ENCODE data around the gene DOCK9. TPM values are rescaled to one million over a fixed set of nuclear protein-coding genes. Genes with fewer than 3 reads are reported as not detected.

Gene DOCK9
- total RNA-seq, 1 donor from 2014 or later, result 56.3 TPM

DNA sequence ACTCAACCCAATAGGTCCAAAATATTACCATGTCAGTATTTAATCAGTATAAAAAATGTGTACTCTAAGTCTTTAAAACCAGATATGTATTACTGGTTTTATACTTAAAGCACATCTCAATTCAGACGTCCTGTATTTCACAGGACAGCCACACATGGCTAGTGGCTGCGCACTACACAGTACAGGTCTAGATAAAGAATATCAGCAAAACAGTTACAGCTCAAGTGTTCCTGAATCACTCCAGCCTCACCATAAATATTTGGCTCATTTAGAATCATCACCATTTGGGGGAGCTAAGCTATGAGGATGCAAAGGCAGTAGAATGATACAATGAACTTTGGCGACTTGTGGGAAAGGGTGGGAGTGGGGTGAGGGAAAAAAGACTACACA is 89.0 kb downstream of the DOCK9 start:
- Histone ChIP-seq H3K9ac (ENCODE audit: low read length) (no peak overlapping the region), H2AFZ (ENCODE audit: low read depth, low read length) (no peak overlapping the region), H3K9me3 (ENCODE audit: insufficient read depth, low read depth, low read length) (no peaks in the 10 kb centered on the region), H4K20me1 (ENCODE audit: insufficient read depth, low read length) (no peaks in the 10 kb centered on the region), H3K36me3 (ENCODE audit: insufficient read depth, low read length) (no peaks in the 10 kb centered on the region), H3K79me2 (ENCODE audit: insufficient read depth, low read length) (no peaks in the 10 kb centered on the region), H3K4me2 (ENCODE audit: low read length) (no peak overlapping the region), H3K27me3 (ENCODE audit: insufficient read depth, low read length) (no peaks in the 10 kb centered on the region), H3K4me3 (ENCODE audit: insufficient read depth, low read depth, low read length) (no peak overlapping the region), H3K27ac (ENCODE audit: low read depth, low read length) (no peak overlapping the region), H3K4me1 (ENCODE audit: insufficient read depth, low read length) (peaks cover 16% of the 10 kb centered on the region)
- no peak overlapping the region for H3K27ac Mint-ChIP-seq (ENCODE audit: unreplicated experiment)
- no peaks in the 10 kb centered on the region for H3K9me3 Mint-ChIP-seq (ENCODE audit: unreplicated experiment)
- TF ChIP-seq EZH2 (IDR thresholded peaks at IDR 0.05; ENCODE audit: insufficient read depth, low read length) (no peak), CTCF (IDR thresholded peaks at IDR 0.05; ENCODE audit: insufficient read depth, low read depth, low read length) (no peak)
- FAIRE-seq (no peak), DNase-seq (ENCODE audit: low read depth) (no peak)
- H3K4me1 Mint-ChIP-seq (ENCODE audit: low read depth, unreplicated experiment), result peaks cover 16% of the 10 kb centered on the region
- no peak overlapping the region for H3K4me3 Mint-ChIP-seq (ENCODE audit: unreplicated experiment)
- peaks cover 16% of the 10 kb centered on the region for H3K36me3 Mint-ChIP-seq (ENCODE audit: low read depth, unreplicated experiment)
- H3K27me3 Mint-ChIP-seq (ENCODE audit: low read depth, unreplicated experiment), result no peaks in the 10 kb centered on the region

GRCh38 chr13:98888222-98888889 is 89.5 kb downstream of the DOCK9 start:
- TF ChIP-seq CTCF (IDR thresholded peaks at IDR 0.05; ENCODE audit: insufficient read depth, low read depth, low read length), result no peak
- TF ChIP-seq EZH2 (IDR thresholded peaks at IDR 0.05; ENCODE audit: insufficient read depth, low read length), result no peak
- Mint-ChIP-seq H3K27me3 (ENCODE audit: low read depth, unreplicated experiment) (no peaks in the 10 kb centered on the region), H3K36me3 (ENCODE audit: low read depth, unreplicated experiment) (peaks cover 16% of the 10 kb centered on the region), H3K27ac (ENCODE audit: unreplicated experiment) (peak overlapping the region; percentile 3), H3K4me1 (ENCODE audit: low read depth, unreplicated experiment) (peaks cover 16% of the 10 kb centered on the region), H3K4me3 (ENCODE audit: unreplicated experiment) (no peak overlapping the region), H3K9me3 (ENCODE audit: unreplicated experiment) (no peaks in the 10 kb centered on the region)
- Histone ChIP-seq H3K36me3 (ENCODE audit: insufficient read depth, low read length) (no peaks in the 10 kb centered on the region), H3K4me3 (ENCODE audit: insufficient read depth, low read depth, low read length) (no peak overlapping the region), H4K20me1 (ENCODE audit: insufficient read depth, low read length) (no peaks in the 10 kb centered on the region), H3K9ac (ENCODE audit: low read length) (no peak overlapping the region), H2AFZ (ENCODE audit: low read depth, low read length) (no peak overlapping the region), H3K79me2 (ENCODE audit: insufficient read depth, low read length) (no peaks in the 10 kb centered on the region), H3K9me3 (ENCODE audit: insufficient read depth, low read depth, low read length) (no peaks in the 10 kb centered on the region), H3K27ac (ENCODE audit: low read depth, low read length) (no peak overlapping the region), H3K4me1 (ENCODE audit: insufficient read depth, low read length) (peaks cover 16% of the 10 kb centered on the region), H3K27me3 (ENCODE audit: insufficient read depth, low read length) (no peaks in the 10 kb centered on the region), H3K4me2 (ENCODE audit: low read length) (no peak overlapping the region)
- FAIRE-seq (no peak), DNase-seq (ENCODE audit: low read depth) (no peak)

DNA sequence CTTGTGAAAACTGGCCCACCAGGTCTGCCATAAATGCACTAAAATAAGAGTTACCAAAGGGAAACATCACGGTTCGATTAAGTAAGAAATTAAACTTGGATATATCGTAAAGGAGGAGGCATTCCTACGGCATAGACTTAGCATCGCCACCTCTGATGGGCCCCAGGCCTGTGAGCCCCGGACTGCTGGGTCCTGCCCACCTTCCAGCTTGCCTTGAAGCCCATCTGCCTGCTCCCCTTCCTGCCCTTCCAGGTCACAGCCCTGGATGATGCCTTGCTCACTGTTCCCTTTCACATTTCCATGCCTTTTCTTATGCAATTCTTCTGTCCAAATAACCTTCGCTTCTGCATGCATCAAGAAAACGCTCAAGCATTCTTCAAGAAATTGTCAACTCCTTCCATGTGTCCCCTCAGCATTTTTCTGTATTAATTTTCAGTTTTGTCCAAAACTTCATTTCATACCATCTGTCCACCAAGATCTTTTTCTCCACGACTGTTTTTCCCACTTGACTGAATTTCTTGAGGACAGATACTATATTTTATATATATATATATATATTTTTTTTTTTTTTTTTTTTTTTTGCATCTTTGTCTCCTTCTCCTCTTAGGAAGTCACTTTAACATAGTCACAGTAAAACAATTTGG is 91.2 kb downstream of the DOCK9 start:
- Mint-ChIP-seq H3K27ac (ENCODE audit: unreplicated experiment) (no peak overlapping the region), H3K27me3 (ENCODE audit: low read depth, unreplicated experiment) (no peaks in the 10 kb centered on the region), H3K9me3 (ENCODE audit: unreplicated experiment) (no peaks in the 10 kb centered on the region), H3K4me1 (ENCODE audit: low read depth, unreplicated experiment) (peaks cover 16% of the 10 kb centered on the region), H3K4me3 (ENCODE audit: unreplicated experiment) (no peak overlapping the region), H3K36me3 (ENCODE audit: low read depth, unreplicated experiment) (peaks cover 27% of the 10 kb centered on the region)
- DNase-seq (ENCODE audit: low read depth) (no peak), FAIRE-seq (no peak)
- H3K9ac ChIP-seq (ENCODE audit: low read length), result no peak overlapping the region
- H3K9me3 ChIP-seq (ENCODE audit: insufficient read depth, low read depth, low read length), result no peaks in the 10 kb centered on the region
- no peak overlapping the region for H2AFZ ChIP-seq (ENCODE audit: low read depth, low read length)
- no peaks in the 10 kb centered on the region for H4K20me1 ChIP-seq (ENCODE audit: insufficient read depth, low read length)
- no peaks in the 10 kb centered on the region for H3K27me3 ChIP-seq (ENCODE audit: insufficient read depth, low read length)
- peaks cover 16% of the 10 kb centered on the region for H3K4me1 ChIP-seq (ENCODE audit: insufficient read depth, low read length)
- H3K36me3 ChIP-seq (ENCODE audit: insufficient read depth, low read length), result no peaks in the 10 kb centered on the region
- H3K79me2 ChIP-seq (ENCODE audit: insufficient read depth, low read length), result no peaks in the 10 kb centered on the region
- no peak for TF ChIP-seq CTCF (IDR thresholded peaks at IDR 0.05; ENCODE audit: insufficient read depth, low read depth, low read length)
- no peak for TF ChIP-seq EZH2 (IDR thresholded peaks at IDR 0.05; ENCODE audit: insufficient read depth, low read length)
- H3K4me3 ChIP-seq (ENCODE audit: insufficient read depth, low read depth, low read length), result no peak overlapping the region
- no peak overlapping the region for H3K27ac ChIP-seq (ENCODE audit: low read depth, low read length)
- no peak overlapping the region for H3K4me2 ChIP-seq (ENCODE audit: low read length)
